ENCODE data around the gene CEP128. TPM values are rescaled to one million over a fixed set of nuclear protein-coding genes. Genes with fewer than 3 reads are reported as not detected.

CEP128 gene
- total RNA-seq, 1 experiment from 2014 or later, result 2.4 TPM

DNA sequence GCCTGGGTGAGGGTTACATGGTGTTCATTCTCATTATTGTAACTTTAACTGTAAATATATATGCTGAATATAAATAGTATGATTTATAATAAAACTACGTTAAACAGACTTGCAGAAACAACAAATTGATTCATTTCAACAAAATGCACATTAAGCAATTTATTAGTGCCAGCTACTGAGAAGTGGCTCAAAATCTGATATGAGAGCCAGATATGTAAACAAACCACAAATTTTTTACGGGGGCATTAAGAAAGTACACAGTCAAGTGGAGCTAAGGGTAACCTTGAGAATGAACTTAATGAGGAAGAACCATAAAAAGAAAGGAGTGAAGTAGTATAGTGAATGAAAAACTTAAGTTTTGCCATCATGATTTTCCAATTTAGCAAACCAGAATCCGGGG, 40.3 kb downstream of the CEP128 start:
- DNase-seq (ENCODE audit: low spot score), result no peak

DNA sequence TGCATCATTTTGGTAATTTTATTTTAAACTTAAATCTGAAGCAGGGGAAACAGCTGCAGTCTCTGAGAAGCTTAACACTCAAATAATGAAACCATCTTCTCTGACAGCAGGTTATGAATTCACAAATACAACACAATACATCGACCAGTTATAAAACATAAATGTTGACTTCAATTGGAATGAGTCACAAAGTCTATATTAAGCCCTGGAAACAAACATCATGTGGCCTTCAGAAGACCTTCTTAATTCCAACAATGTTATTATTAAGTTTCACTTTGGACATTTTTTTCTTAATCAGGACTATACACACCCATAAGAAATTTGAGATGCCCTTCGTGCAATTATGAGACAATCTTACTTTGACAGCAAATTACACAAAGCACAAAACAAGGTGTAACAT, 68.9 kb downstream of the CEP128 start:
- no peak for DNase-seq (ENCODE audit: low spot score)

GRCh38 chr14:80868260-80868659, 73.3 kb downstream of the CEP128 start:
- no peak for DNase-seq (ENCODE audit: low spot score)

- no peak for DNase-seq (ENCODE audit: low spot score)
These were observed 73.7 kb downstream of the CEP128 start for GRCh38 chr14:80867798-80868197.

- no peak for DNase-seq (ENCODE audit: low spot score)
These were observed 74.4 kb downstream of the CEP128 start for GRCh38 chr14:80867091-80867490.

GRCh38 chr14:80865565-80865964, 76.0 kb downstream of the CEP128 start:
- DNase-seq (ENCODE audit: low spot score), result no peak

DNA sequence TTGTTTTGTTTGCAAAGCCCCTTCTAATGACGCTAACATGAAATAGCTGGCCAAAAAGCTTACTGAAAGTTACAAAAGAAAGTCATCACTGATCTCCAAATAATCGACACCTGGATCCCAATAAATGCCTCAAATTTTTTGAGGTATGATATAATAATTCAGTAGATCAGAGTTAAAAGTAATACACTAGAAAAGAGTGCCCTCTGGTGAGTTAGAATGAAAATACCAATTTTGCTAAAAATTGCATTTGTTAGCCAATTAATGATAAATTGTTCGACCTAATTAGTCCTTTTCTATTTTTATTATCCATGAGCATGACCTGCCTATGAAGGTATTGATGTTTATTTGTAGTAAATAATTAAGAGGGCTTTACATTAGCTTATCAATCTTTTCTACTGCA, 78.6 kb downstream of the CEP128 start:
- no peak for DNase-seq (ENCODE audit: low spot score)

DNA sequence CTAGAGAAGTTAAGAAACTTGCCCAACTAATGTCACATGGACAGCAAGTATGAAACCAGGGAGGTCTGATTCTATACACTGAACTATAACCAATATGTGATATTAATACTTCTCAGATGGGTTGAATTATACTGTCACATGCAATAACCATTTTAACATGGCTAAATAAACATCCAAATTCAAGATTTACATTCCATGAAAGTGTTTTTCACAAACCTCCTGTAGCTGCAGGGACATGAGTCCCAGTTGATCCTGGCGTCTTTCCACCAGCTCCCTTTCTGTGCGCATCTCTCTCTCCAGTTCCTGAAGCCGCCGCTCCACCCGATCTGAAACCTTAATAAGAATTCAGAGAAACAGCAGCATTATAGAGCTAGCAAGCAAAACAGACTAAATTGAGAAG, 79.0 kb downstream of the CEP128 start:
- no peak for DNase-seq (ENCODE audit: low spot score)

DNA sequence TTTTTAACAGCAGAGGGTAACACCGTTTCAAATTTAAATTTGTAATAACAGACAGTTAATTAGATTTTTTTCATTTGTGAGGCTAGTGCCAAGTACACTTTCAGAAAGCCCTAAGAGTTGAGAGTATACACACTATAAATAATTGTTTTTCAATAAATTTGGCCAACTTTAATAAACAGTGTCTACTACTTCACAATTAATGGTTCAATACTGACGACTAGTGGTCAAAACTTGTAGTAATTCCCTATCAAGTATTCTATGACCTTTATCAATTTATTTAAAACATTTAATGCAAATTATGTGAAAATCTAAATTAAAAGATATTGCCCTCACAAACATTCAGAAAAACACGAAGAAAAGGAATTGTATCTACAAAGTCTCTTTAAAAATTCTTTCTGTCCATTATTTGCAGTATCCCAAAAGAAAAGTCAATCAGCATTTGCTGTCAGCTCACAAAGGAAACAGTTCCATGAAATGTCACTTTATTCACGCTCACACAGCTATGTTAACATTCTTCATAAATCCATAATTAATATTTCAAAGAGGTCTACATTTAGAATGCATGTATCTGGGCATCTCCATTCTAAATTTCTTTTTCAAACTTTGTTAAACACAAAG, 91.2 kb downstream of the CEP128 start:
- peak; percentile 11 for DNase-seq (ENCODE audit: low spot score)

DNA sequence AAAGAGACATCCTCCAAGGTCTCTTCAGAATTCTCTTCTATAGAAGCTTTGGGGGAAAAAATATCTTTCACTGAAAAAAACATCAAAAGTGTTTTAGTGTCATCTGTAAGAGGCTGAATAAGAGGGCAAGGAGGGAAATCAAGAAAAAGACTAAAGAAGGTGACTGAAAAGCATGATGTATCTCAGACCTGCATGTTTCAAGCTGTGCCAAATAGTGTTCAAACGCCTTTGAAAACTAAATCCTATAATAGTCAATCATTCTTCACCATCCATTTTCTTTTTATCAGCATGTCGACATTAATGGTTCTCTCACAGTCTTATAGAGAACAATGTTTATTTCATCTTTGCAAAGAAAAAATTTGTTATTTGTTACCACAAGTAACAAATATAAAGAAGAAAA, 94.5 kb downstream of the CEP128 start:
- no peak for DNase-seq (ENCODE audit: low spot score)

DNA sequence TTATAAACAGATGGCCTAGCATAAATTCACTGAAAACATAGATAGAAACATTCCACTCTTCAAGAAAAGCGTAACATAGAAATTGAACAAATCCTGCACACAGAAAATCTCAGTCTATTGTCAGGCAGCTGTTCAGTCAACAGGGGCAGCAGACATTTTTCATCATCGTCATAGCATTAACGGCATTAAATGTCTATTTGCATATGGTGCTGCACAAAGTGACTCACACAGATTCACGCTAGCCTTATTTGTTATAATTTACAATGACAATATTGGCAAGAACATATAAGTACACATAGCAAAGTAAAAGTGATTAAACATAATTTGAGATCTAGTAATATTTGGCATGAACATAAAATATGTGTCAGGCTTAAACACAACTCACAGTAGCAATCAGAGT, 95.7 kb downstream of the CEP128 start:
- no peak for DNase-seq (ENCODE audit: low spot score)

GRCh38 chr14:80844872-80845271, 96.7 kb downstream of the CEP128 start:
- DNase-seq (ENCODE audit: low spot score), result no peak

GRCh38 chr14:80839743-80840142, 101.8 kb downstream of the CEP128 start:
- no peak for DNase-seq (ENCODE audit: low spot score)

DNA sequence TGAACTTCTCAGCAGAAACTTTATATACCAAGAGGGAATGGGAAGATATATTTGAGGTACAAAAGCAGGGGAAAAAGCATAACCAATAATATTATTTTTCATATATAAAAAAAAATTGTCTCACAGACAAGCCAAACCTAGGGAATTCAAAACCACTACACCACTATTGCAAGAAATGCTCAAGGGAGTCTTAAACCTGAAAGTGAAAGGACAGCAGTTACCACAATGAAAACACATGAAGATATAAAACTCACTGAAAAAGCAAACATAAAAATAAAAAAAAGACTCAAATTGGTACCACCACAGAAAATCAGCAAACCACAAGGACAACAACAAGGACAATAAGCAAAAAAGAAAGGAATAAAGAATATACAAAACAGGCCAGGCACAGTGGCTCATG, 131.9 kb downstream of the CEP128 start:
- DNase-seq (ENCODE audit: low spot score), result no peak

GRCh38 chr14:80805136-80805535, 136.4 kb downstream of the CEP128 start:
- DNase-seq (ENCODE audit: low spot score), result no peak

- DNase-seq (ENCODE audit: low spot score), result no peak
These were observed 142.7 kb downstream of the CEP128 start for GRCh38 chr14:80798878-80799277.

GRCh38 chr14:80798211-80798610, 143.3 kb downstream of the CEP128 start:
- no peak for DNase-seq (ENCODE audit: low spot score)

GRCh38 chr14:80792771-80793170, 148.8 kb downstream of the CEP128 start:
- no peak for DNase-seq (ENCODE audit: low spot score)

DNA sequence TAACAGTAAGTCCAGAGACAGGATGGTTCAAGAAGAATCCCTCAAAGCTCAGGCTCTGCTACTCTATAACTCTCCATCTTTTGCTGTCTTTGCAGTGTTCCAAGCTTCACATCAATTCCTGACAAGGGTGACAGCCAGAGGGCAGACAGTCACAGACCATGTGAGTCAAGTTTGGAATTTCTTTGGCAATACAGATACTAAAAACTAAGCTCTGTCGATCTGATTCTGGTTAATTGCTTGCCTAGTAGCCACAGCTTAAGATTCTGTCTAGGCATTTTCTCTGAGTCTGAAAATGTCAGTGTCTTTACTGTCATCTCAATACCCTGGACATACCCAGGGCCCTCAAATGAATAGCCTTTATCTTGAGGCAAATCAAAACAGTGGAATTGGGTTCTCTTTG, 153.7 kb downstream of the CEP128 start:
- DNase-seq (ENCODE audit: low spot score), result no peak

- DNase-seq (ENCODE audit: low spot score), result no peak
These were observed 156.7 kb downstream of the CEP128 start for GRCh38 chr14:80784820-80785219.

GRCh38 chr14:80781972-80782367, 159.6 kb downstream of the CEP128 start:
- DNase-seq (ENCODE audit: low spot score), result peak; percentile 7

GRCh38 chr14:80780500-80780899, 161.0 kb downstream of the CEP128 start:
- no peak for DNase-seq (ENCODE audit: low spot score)

GRCh38 chr14:80776657-80777056, 164.9 kb downstream of the CEP128 start:
- no peak for DNase-seq (ENCODE audit: low spot score)

DNA sequence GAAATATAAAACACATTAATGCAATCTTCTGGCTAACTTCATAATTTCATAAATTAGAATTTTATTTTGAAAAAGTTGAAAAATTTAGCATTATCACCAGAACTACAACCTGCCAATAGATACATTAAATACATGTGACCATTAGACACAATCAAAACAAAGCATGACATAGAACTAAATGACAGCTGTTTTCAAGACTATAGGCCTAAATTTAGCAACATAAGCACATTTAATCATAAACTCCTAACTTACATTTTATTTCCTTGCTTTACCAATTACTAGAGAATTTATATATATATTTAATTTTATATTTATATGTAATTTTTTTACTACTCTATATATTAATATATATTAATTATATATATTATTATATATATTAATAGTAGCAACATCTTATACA, 165.4 kb downstream of the CEP128 start:
- no peak for DNase-seq (ENCODE audit: low spot score)
